HepG2 (cell line): ENCODE results near the gene MDP1. TPM values are rescaled to one million over a fixed set of nuclear protein-coding genes. Genes with fewer than 3 reads are reported as not detected.
A peak's percentile ranks its signal among the peaks of the same experiment; 100 is the strongest.

Experiments used
- ATAD3A ChIP-seq: sonication (generic); formaldehyde crosslinking; IDR thresholded peaks from 2 replicates; pipeline ENCODE4 v1.4.0; 2020; ENCODE audit warnings: missing genetic modification reagents
- ATF2 ChIP-seq: sonication (generic); formaldehyde crosslinking; IDR thresholded peaks from 2 replicates; pipeline ENCODE4 v1.4.0; 2020; ENCODE audit warnings: missing genetic modification reagents
- ATF3 ChIP-seq: sonication (generic); formaldehyde crosslinking; IDR thresholded peaks from 2 replicates; pipeline ENCODE4 v1.4.0; 2020; ENCODE audit warnings: missing genetic modification reagents
- CENPX ChIP-seq: sonication (generic); formaldehyde crosslinking; IDR thresholded peaks from 2 replicates; pipeline ENCODE4 v1.9.0; 2021; ENCODE audit warnings: mild to moderate bottlenecking, missing genetic modification reagents, moderate library complexity
- ETV6 ChIP-seq: sonication (generic); formaldehyde crosslinking; conservative IDR thresholded peaks from 2 replicates; pipeline ENCODE4 v1.4.0; 2020; ENCODE audit warnings: missing genetic modification reagents
- FOXJ3 ChIP-seq: sonication (generic); formaldehyde crosslinking; IDR thresholded peaks from 2 replicates; pipeline ENCODE4 v1.4.0; 2020; ENCODE audit warnings: missing genetic modification reagents, mild to moderate bottlenecking, borderline replicate concordance
- NR0B2 ChIP-seq: sonication (generic); formaldehyde crosslinking; IDR thresholded peaks from 2 replicates; pipeline ENCODE4 v1.4.0; 2020; ENCODE audit warnings: mild to moderate bottlenecking, missing genetic modification reagents
- NR2C2 ChIP-seq: sonication (generic); formaldehyde crosslinking; IDR thresholded peaks from 2 replicates; pipeline ENCODE4 v1.4.0; 2020; ENCODE audit warnings: missing genetic modification reagents, mild to moderate bottlenecking, moderate library complexity, borderline replicate concordance
- PBX2 ChIP-seq: IDR thresholded peaks from 2 replicates; pipeline ENCODE4 v1.6.1; 2016; ENCODE audit warnings: control low read depth
- PITX1 ChIP-seq: sonication (generic); formaldehyde crosslinking; IDR thresholded peaks from 2 replicates; pipeline ENCODE4 v1.5.1; 2020; ENCODE audit warnings: mild to moderate bottlenecking, missing genetic modification reagents
- RXRA ChIP-seq: sonication (generic); formaldehyde crosslinking; IDR thresholded peaks from 2 replicates; pipeline ENCODE4 v1.5.1; 2020; ENCODE audit warnings: missing genetic modification reagents
- SUZ12 ChIP-seq: fragments of 150-350 bp; IDR thresholded peaks from 2 replicates; pipeline ENCODE4 v1.6.1; 2014; ENCODE audit warnings: low read depth, low read length
- TBX2 ChIP-seq: sonication (generic); formaldehyde crosslinking; IDR thresholded peaks from 2 replicates; pipeline ENCODE4 v1.5.0; 2020; ENCODE audit warnings: missing genetic modification reagents, mild to moderate bottlenecking, borderline replicate concordance
- TEAD3 ChIP-seq: optimal IDR thresholded peaks from 2 replicates; pipeline ENCODE3; 2016; ENCODE audit warnings: borderline replicate concordance
- ZBTB38 ChIP-seq: sonication (generic); formaldehyde crosslinking; IDR thresholded peaks from 2 replicates; pipeline ENCODE4 v1.5.1; 2020; ENCODE audit warnings: mild to moderate bottlenecking, missing genetic modification reagents
- ZNF510 ChIP-seq: sonication (generic); formaldehyde crosslinking; IDR thresholded peaks from 2 replicates; pipeline ENCODE4 v1.4.0; 2020; ENCODE audit warnings: low read depth, mild to moderate bottlenecking, missing genetic modification reagents
- ZNF552 ChIP-seq: sonication (generic); formaldehyde crosslinking; IDR thresholded peaks from 2 replicates; pipeline ENCODE4 v1.9.0; 2022; ENCODE audit warnings: missing genetic modification reagents, mild to moderate bottlenecking, borderline replicate concordance
- ZNF597 ChIP-seq: sonication (generic); formaldehyde crosslinking; IDR thresholded peaks from 2 replicates; pipeline ENCODE4 v1.5.0; 2020; ENCODE audit warnings: missing genetic modification reagents
- ZNF616 ChIP-seq: sonication (generic); formaldehyde crosslinking; IDR thresholded peaks from 2 replicates; pipeline ENCODE4 v1.5.0; 2020; ENCODE audit warnings: low read depth, mild to moderate bottlenecking, missing genetic modification reagents
- ZNF703 ChIP-seq: sonication (generic); formaldehyde crosslinking; IDR thresholded peaks from 2 replicates; pipeline ENCODE4 v1.5.1; 2020; ENCODE audit warnings: missing genetic modification reagents, mild to moderate bottlenecking, moderate library complexity, borderline replicate concordance
- ZNF792 ChIP-seq: IDR thresholded peaks from 2 replicates; pipeline ENCODE4 v1.6.1; 2016
- ZSCAN25 ChIP-seq: sonication (generic); formaldehyde crosslinking; IDR thresholded peaks from 2 replicates; pipeline ENCODE4 v1.8.0; 2022; ENCODE audit warnings: mild to moderate bottlenecking, missing genetic modification reagents
- ZXDC ChIP-seq: sonication (generic); formaldehyde crosslinking; IDR thresholded peaks from 2 replicates; pipeline ENCODE4 v1.5.0; 2020; ENCODE audit warnings: mild to moderate bottlenecking, missing genetic modification reagents
- polyA plus RNA-seq, 8 experiments: library from polyadenylated mRNA; depleted of rRNA in 3 of 8; stranded (reverse) in 7 of 8; unstranded in 1 of 8; fragments of >200 nt; fragmentation: Illumina TruSeq in 4 of 8; extraction: Trizol in 4 of 8; gene quantifications; 2 replicates each; pipeline versions ENCODE4 v1.2.1 to v1.2.3, GENCODE V29; 2011 to 2016; ENCODE audit warnings: low read depth in 4 of 8, missing spikeins in 1 of 8, mixed read lengths in 1 of 8; ENCODE audit not compliant: insufficient read depth in 1 of 8
- total RNA-seq, 5 experiments: library from RNA; depleted of rRNA; stranded (reverse); fragments of >200 nt; fragmentation: Illumina TruSeq; extraction: Trizol; gene quantifications; 2 replicates each; pipeline ENCODE4 v1.2.3, GENCODE V29; 2016; ENCODE audit warnings: low read depth in 1 of 5

Gene MDP1
- total and polyA plus RNA-seq, 2 of the 13 experiments (the other 11 are each of a cell fraction or from before 2014, with no cell fraction given), result 44.1 to 48.7 TPM

- TF ChIP-seq ZNF792 (CRISPR knock-in tag) (no peak), ETV6 (CRISPR knock-in tag) (no peak), ZBTB38 (CRISPR knock-in tag) (peak; percentile 87; the same call in 1 of the 2 replicates), ATAD3A (CRISPR knock-in tag) (no peak), ZNF616 (CRISPR knock-in tag) (no peak), ZNF510 (no peak), CENPX (CRISPR knock-in tag) (no peak), ATF2 (CRISPR knock-in tag) (0 out of 2 replicates have a peak, but pooled peaks have one; percentile 28), TEAD3 (peak; percentile 23), NR2C2 (CRISPR knock-in tag) (peak; percentile 67; the same call in 1 of the 2 replicates), NR0B2 (CRISPR knock-in tag) (0 out of 2 replicates have a peak, but pooled peaks have one; percentile 51), SUZ12 (no peak), ZSCAN25 (CRISPR knock-in tag) (no peak), FOXJ3 (CRISPR knock-in tag) (0 out of 2 replicates have a peak, but pooled peaks have one; percentile 46), RXRA (CRISPR knock-in tag) (peak; percentile 71), PITX1 (CRISPR knock-in tag) (0 out of 2 replicates have a peak, but pooled peaks have one; percentile 33), PBX2 (no peak), ZNF552 (CRISPR knock-in tag) (no peak), TBX2 (CRISPR knock-in tag) (peak; percentile 53; the same call in 1 of the 2 replicates), ZNF703 (CRISPR knock-in tag) (no peak), ATF3 (no peak), ZNF597 (CRISPR knock-in tag) (no peak), ZXDC (no peak)
Observed at GRCh38 chr14:24255931-24256711, 40.3 kb upstream of the MDP1 start (continued).
